Pancreas (tissue), 10 donors: ENCODE measurements around the gene FHIT. TPM values are rescaled to one million over a fixed set of nuclear protein-coding genes. Genes with fewer than 3 reads are reported as not detected.

Source experiments
- ATAC-seq, 4 donors: fragments of 200-7000 bp; cut with Tn5 transposase; one replicate each; pipeline versions ENCODE4 v1.8.0 to v1.9.1; 2020; ENCODE audit warnings: mild to moderate bottlenecking in 4 of 4, moderate library complexity in 4 of 4
- DNase-seq, 6 donors: peaks; one replicate each; pipeline ENCODE4 v3.0.0-alpha.2; 2020
- FAIRE-seq: peaks from 2 replicates; lab custom pipeline; 2012; peaks lifted over from hg19 to GRCh38; lab: Jason Lieb, UNC
- H3K27ac ChIP-seq, 4 donors: fragments of 200-600 bp; sonication (generic); 1 replicate in 3 of 4; 2 replicates in 1 of 4; pipeline versions ENCODE4 v1.5.0 to v1.8.0; 2020
- H3K27me3 ChIP-seq, 4 donors: fragments of 200-600 bp; one replicate each; pipeline ENCODE4 v1.8.0; 2021
- H3K36me3 ChIP-seq, 3 donors: fragments of 200-600 bp; sonication (generic) in 1 of 3; one replicate each; pipeline versions ENCODE4 v1.5.0 to v1.8.0; 2020 to 2021
- H3K4me1 ChIP-seq, 3 donors: fragments of 200-600 bp; one replicate each; pipeline ENCODE4 v1.8.0; 2021
- H3K4me3 ChIP-seq, 4 donors: fragments of 200-600 bp; sonication (generic) in 2 of 4; one replicate each; pipeline versions ENCODE4 v1.5.0 to v1.8.0; 2020 to 2021
- H3K9me3 ChIP-seq, 4 donors: fragments of 200-600 bp; one replicate each; pipeline ENCODE4 v1.8.0; 2021
- WGBS, 2 donors: extraction: QIAGEN DNeasy Blood & Tissue Kit; methylation state at CpG; one replicate each; pipeline ENCODE4 v1.1.7; 2013; 5-methylcytosine and 5-hydroxymethylcytosine counted together
- intact Hi-C, 3 donors: fragments of 100-400 bp; cut with DNase I; formaldehyde crosslinking; loops; one replicate each; pipeline versions ENCODE4 v1.11.1 to v1.14.2; 2022
- polyA plus RNA-seq, 2 donors: library from polyadenylated mRNA; stranded (reverse); fragments of 200-250 nt; gene quantifications; one replicate each; pipeline ENCODE4 v1.2.3, GENCODE V29; 2013
- total RNA-seq, 6 donors: library from RNA; stranded (reverse); fragmentation: NEBNext Ultra II Directional in 4 of 6; extraction: Animal tissue kit (Norgen Biotek cat#: 25700) in 4 of 6; gene quantifications; one replicate each; pipeline versions ENCODE4 v1.2.1 to v1.2.4, GENCODE V29; 2021 to 2023
- TF ChIP-seq, protein P1 (sequence below), 4 donors: fragments of 200-600 bp; sonication (generic) in 3 of 4; IDR thresholded peaks; one replicate each; pipeline versions ENCODE4 v1.5.0 to v1.8.0; 2021; ENCODE audit warnings: antibody characterized with exemption in 4 of 4
- donor health status: healthy with polysubstance abuse.
- donor health status: DM: no; HTN: no; CAD: no; lungs with moderate emphysema.
- donor health status: DM: no; HTN: no; CAD: no.
- donor health status: control.
- donor health status: control.
- donor health status: Bipolar disorder and iron deficiency.
- donor health status: DM: yes; HTN: yes; CAD: no.
- donor health status: DM: no; HTN: no; CAD: no.
- donor health status: DM: no; HTN: no; CAD: no.
- donor health status: DM: yes; HTN: yes; CAD: no.

The FHIT gene
- total and polyA plus RNA-seq, 8 donors = 4.8 to 15.7 (median 8.0) TPM

DNA sequence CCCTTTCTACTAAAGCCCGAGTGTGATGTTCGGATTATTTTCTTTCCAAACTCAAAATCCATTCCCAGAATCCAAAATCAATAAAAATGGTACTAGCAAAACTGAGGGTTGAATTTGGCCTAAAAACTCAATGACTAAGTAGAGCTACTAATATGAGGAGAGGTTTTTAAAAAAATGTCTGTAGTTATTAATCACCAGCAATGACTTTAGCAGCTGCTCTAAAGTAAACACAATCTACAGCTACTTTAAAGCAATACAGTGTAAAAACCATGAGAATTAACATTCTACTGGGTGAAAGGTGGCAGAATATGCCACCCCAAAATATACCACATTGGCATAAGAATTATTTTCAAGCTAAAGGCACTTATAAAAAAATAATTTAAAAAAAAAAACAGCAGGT lies 23.5 kb downstream of the FHIT start:
- TF ChIP-seq, protein P1, sequence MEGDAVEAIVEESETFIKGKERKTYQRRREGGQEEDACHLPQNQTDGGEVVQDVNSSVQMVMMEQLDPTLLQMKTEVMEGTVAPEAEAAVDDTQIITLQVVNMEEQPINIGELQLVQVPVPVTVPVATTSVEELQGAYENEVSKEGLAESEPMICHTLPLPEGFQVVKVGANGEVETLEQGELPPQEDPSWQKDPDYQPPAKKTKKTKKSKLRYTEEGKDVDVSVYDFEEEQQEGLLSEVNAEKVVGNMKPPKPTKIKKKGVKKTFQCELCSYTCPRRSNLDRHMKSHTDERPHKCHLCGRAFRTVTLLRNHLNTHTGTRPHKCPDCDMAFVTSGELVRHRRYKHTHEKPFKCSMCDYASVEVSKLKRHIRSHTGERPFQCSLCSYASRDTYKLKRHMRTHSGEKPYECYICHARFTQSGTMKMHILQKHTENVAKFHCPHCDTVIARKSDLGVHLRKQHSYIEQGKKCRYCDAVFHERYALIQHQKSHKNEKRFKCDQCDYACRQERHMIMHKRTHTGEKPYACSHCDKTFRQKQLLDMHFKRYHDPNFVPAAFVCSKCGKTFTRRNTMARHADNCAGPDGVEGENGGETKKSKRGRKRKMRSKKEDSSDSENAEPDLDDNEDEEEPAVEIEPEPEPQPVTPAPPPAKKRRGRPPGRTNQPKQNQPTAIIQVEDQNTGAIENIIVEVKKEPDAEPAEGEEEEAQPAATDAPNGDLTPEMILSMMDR (IDR thresholded peaks at IDR 0.05) = no peak
- no peak overlapping the region for H3K4me3 ChIP-seq
- H3K4me1 ChIP-seq = peaks cover 0 to 13% (median 9%) of the 10 kb centered on the region in 3 donors
- no peak for DNase-seq
- intact Hi-C loops = no loop called here
- ATAC-seq = peak in 3 of 4 donors; percentile 56 to 70 (median 60)
- no peak overlapping the region for H3K27ac ChIP-seq
- no peaks in the 10 kb centered on the region for H3K9me3 ChIP-seq
- WGBS, 2 donors = 52 to 59% methylated on average over 2 of the region's 2 CpGs
- H3K27me3 ChIP-seq = no peaks in the 10 kb centered on the region
- no peak for FAIRE-seq
- H3K36me3 ChIP-seq = no peaks in the 10 kb centered on the region

DNA sequence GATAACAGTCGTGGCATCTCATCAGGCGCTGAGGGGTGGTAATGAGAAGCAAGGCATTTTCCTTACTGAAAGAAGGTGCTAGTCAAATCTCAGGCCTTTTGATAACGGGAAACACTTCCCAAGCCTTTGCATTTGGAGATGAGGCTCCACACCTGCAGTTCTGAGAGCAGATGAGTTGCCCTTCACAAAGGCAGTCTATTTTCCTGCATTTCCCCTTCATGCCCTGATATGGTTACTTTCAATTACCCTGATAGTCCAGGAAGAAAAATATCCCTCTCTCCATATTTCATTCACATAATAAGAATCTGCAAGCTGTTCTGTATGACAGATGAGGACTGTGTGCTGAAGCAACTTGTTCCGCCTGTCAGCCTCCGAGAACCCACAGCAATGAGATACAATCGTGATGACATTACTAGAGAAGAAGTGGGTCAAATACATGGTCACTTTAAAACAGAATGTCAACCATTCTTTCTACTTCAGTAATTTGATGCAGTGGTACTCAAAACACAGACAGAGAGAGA lies 25.0 kb downstream of the FHIT start:
- 89 to 90% methylated on average over 6 of the region's 6 CpGs for WGBS, 2 donors
- H3K27me3 ChIP-seq = no peaks in the 10 kb centered on the region
- H3K4me3 ChIP-seq = no peak overlapping the region
- H3K9me3 ChIP-seq = no peaks in the 10 kb centered on the region
- DNase-seq (no peak), ATAC-seq (no peak), FAIRE-seq (no peak)
- H3K27ac ChIP-seq = no peak overlapping the region
- TF ChIP-seq, protein P1 (IDR thresholded peaks at IDR 0.05) = no peak
- H3K4me1 ChIP-seq = peaks cover 0 to 13% (median 9%) of the 10 kb centered on the region in 3 donors
- intact Hi-C loops = no loop called here
- no peaks in the 10 kb centered on the region for H3K36me3 ChIP-seq

DNA sequence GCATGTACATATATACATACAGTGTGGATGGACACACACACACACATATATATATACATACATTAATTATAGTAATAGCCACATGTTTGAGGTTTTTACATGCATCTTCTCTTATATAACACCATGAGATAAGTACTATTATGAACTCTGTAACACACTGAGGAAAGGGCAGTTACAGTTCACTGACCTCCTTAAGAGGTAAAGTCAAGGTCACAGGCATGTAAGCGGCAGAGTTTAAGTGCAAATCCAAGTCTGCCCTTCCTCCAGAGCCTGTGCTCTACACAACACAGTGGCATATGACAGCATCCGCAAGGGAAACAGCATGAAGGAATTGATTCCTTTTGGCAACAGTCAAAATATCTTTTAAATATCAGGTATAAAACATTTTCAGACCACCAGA lies 26.4 kb downstream of the FHIT start:
- ATAC-seq = no peak
- no peaks in the 10 kb centered on the region for H3K9me3 ChIP-seq
- H3K27me3 ChIP-seq = no peaks in the 10 kb centered on the region
- H3K4me3 ChIP-seq = no peak overlapping the region
- FAIRE-seq = no peak
- H3K27ac ChIP-seq = no peak overlapping the region
- no peaks in the 10 kb centered on the region for H3K36me3 ChIP-seq
- TF ChIP-seq, protein P1 (IDR thresholded peaks at IDR 0.05) = no peak
- 89 to 94% methylated on average over 2 of the region's 2 CpGs for WGBS, 2 donors
- peaks cover 0 to 13% (median 9%) of the 10 kb centered on the region in 3 donors for H3K4me1 ChIP-seq
- intact Hi-C loops = no loop called here
- DNase-seq = no peak

DNA sequence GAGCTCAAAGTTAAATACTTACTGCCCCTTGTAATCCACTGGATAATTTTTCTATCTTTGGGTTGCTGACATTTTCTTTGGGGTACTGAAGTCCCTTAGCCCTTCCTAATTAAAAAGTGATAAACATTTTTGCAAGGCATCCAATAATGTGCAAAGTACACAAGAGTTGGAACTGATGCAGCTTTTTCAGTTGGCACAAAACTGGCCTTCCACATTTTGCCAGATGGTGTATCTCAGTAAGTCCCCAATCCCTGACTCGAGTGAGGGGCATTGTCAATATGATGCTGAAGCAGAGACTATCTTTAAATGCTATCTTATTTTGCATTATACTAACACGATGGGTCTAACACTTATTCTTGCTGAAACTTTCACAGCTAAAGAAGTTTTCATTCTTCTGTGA lies 27.8 kb downstream of the FHIT start:
- ATAC-seq = no peak
- 92 to 95% methylated on average over 2 of the region's 2 CpGs for WGBS, 2 donors

DNA sequence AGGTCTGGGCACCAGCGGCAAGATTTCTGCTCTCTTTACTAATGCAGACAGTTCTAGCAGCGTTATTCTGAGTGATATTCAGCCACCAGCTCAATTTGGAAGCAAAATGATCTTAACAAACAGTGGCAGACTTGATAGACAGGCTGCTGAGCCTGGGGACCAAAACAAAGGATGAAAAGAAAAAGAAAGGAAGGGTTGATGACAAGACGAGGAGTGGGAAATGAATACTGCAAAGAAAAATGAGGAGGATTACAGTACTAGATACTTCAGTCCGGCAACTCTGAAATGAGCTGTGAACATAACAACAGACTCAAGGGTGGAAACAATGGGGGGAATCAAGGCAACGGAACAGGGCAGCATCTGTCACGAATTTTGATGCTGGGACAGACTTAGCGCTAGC lies 28.8 kb downstream of the FHIT start:
- ATAC-seq (no peak), DNase-seq (no peak), FAIRE-seq (no peak)
- H3K27me3 ChIP-seq = no peaks in the 10 kb centered on the region
- TF ChIP-seq, protein P1 (IDR thresholded peaks at IDR 0.05) = no peak
- H3K4me3 ChIP-seq = no peak overlapping the region
- no peaks in the 10 kb centered on the region for H3K9me3 ChIP-seq
- no peak overlapping the region for H3K27ac ChIP-seq
- H3K4me1 ChIP-seq = peaks cover 0 to 4% (median 0%) of the 10 kb centered on the region in 3 donors
- 94 to 96% methylated on average over 7 of the region's 7 CpGs for WGBS, 2 donors
- H3K36me3 ChIP-seq = no peaks in the 10 kb centered on the region
- intact Hi-C loops = no loop called here

More for the DNA sequence above, 27.8 kb downstream of the FHIT start:
- Histone ChIP-seq H3K27ac (no peak overlapping the region), H3K4me3 (no peak overlapping the region), H3K9me3 (no peaks in the 10 kb centered on the region), H3K27me3 (no peaks in the 10 kb centered on the region), H3K4me1 (peaks cover 0 to 13% (median 9%) of the 10 kb centered on the region in 3 donors), H3K36me3 (no peaks in the 10 kb centered on the region)
- TF ChIP-seq, protein P1 (IDR thresholded peaks at IDR 0.05) = no peak
- FAIRE-seq (no peak), DNase-seq (no peak)
- intact Hi-C loops = no loop called here
